ENCODE measurements around the gene CCDC7. TPM values are rescaled to one million over a fixed set of nuclear protein-coding genes. Genes with fewer than 3 reads are reported as not detected.
"Not testable (repeated sequence)": the region's sequence is repeated elsewhere in the genome, so short reads cannot be mapped to it uniquely, and the experiment has no call there.

CCDC7 gene
- 10 to 100 TPM; 15.7 to 16.7 TPM for total RNA-seq

GRCh38 chr10:32445740-32446535 lies at the start of gene CCDC7:
Gene CCDC7, plus strand, starts transcription at chr10:32446140. Its CDS starts 5,503 bp downstream, at chr10:32451643.
- H3K9me3 Mint-ChIP-seq, result no peaks in the 10 kb centered on the region
- H3K36me3 Mint-ChIP-seq (ENCODE audit: insufficient read depth in 2 of 2), result peaks cover 4 to 7% of the 10 kb centered on the region in 2 donors
- peaks cover 13% of the 10 kb centered on the region for H3K4me1 Mint-ChIP-seq (ENCODE audit: low read depth)
- no peaks in the 10 kb centered on the region for H3K27me3 Mint-ChIP-seq (ENCODE audit: low read depth)
- peak within 1 kb of the TSS; percentile 88 to 98 for H3K4me3 Mint-ChIP-seq
- H3K27ac Mint-ChIP-seq, result peak within 1 kb of the TSS; percentile 99
- DNase-seq (peak; percentile 86 to 91), ATAC-seq (replicated peaks in 1 of 2) (peak; percentile 99)

GRCh38 chr10:32397163-32397562 lies 48.8 kb upstream of the CCDC7 start:
- H3K27me3 Mint-ChIP-seq (ENCODE audit: low read depth); DNase-seq; H3K9me3 Mint-ChIP-seq; H3K36me3 Mint-ChIP-seq (ENCODE audit: insufficient read depth in 2 of 2); H3K4me3 Mint-ChIP-seq; ATAC-seq (replicated peaks in 1 of 2); H3K4me1 Mint-ChIP-seq (ENCODE audit: low read depth); H3K27ac Mint-ChIP-seq: not testable (repeated sequence)

- not testable (repeated sequence) for ATAC-seq (replicated peaks in 1 of 2); H3K36me3 Mint-ChIP-seq (ENCODE audit: insufficient read depth in 2 of 2); H3K9me3 Mint-ChIP-seq; H3K4me1 Mint-ChIP-seq (ENCODE audit: low read depth); H3K4me3 Mint-ChIP-seq; H3K27me3 Mint-ChIP-seq (ENCODE audit: low read depth); DNase-seq; H3K27ac Mint-ChIP-seq
Measured at GRCh38 chr10:32399720-32400119, 46.2 kb upstream of the CCDC7 start.

DNA sequence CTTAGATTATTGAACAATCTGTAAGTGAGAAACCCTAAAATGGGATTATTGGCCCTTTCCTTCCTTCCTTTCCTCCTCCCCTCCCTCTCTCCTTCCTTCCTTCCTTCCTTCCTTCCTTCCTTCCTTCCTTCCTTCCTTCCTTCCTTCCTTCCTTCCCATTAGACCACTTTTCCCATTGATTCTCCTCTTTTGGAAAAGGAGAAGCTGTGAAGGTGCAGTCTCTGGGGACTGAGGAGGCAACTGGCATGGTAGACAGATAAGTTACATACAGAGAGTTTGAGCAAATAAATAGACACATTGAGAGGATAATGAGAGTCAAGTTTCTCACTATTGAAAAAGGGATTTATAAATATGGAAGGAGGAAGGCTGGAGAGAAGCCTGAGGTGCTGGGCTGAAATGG lies 45.0 kb upstream of the CCDC7 start:
- ATAC-seq (replicated peaks in 1 of 2) (no peak), DNase-seq (no peak)
- no peak overlapping the region for H3K27ac Mint-ChIP-seq
- no peaks in the 10 kb centered on the region for H3K36me3 Mint-ChIP-seq (ENCODE audit: insufficient read depth in 2 of 2)
- no peaks in the 10 kb centered on the region for H3K4me1 Mint-ChIP-seq (ENCODE audit: low read depth)
- no peak overlapping the region for H3K4me3 Mint-ChIP-seq
- no peaks in the 10 kb centered on the region for H3K9me3 Mint-ChIP-seq
- H3K27me3 Mint-ChIP-seq (ENCODE audit: low read depth), result no peaks in the 10 kb centered on the region

- H3K9me3 Mint-ChIP-seq, result no peaks in the 10 kb centered on the region
- H3K36me3 Mint-ChIP-seq (ENCODE audit: insufficient read depth in 2 of 2), result no peaks in the 10 kb centered on the region
- ATAC-seq (replicated peaks in 1 of 2), result no peak
- no peak overlapping the region for H3K27ac Mint-ChIP-seq
- H3K4me1 Mint-ChIP-seq (ENCODE audit: low read depth), result no peaks in the 10 kb centered on the region
- no peak for DNase-seq
- H3K27me3 Mint-ChIP-seq (ENCODE audit: low read depth), result no peaks in the 10 kb centered on the region
- no peak overlapping the region for H3K4me3 Mint-ChIP-seq
Measured at GRCh38 chr10:32402499-32402898, 43.4 kb upstream of the CCDC7 start.

GRCh38 chr10:32403091-32403490 lies 42.8 kb upstream of the CCDC7 start:
- H3K27ac Mint-ChIP-seq, result no peak overlapping the region
- H3K36me3 Mint-ChIP-seq (ENCODE audit: insufficient read depth in 2 of 2), result no peaks in the 10 kb centered on the region
- ATAC-seq (replicated peaks in 1 of 2) (no peak), DNase-seq (no peak)
- H3K9me3 Mint-ChIP-seq, result peaks cover 0 to 3% of the 10 kb centered on the region in 2 donors
- H3K27me3 Mint-ChIP-seq (ENCODE audit: low read depth), result no peaks in the 10 kb centered on the region
- H3K4me1 Mint-ChIP-seq (ENCODE audit: low read depth), result no peaks in the 10 kb centered on the region
- no peak overlapping the region for H3K4me3 Mint-ChIP-seq

- no peaks in the 10 kb centered on the region for H3K36me3 Mint-ChIP-seq (ENCODE audit: insufficient read depth in 2 of 2)
Measured at GRCh38 chr10:32408690-32409089, 37.2 kb upstream of the CCDC7 start.

GRCh38 chr10:32409741-32410140 lies 36.2 kb upstream of the CCDC7 start:
- DNase-seq (no peak), ATAC-seq (replicated peaks in 1 of 2) (no peak)
- Mint-ChIP-seq H3K36me3 (ENCODE audit: insufficient read depth in 2 of 2) (no peaks in the 10 kb centered on the region), H3K4me1 (ENCODE audit: low read depth) (peaks cover 15% of the 10 kb centered on the region), H3K4me3 (no peak overlapping the region), H3K27me3 (ENCODE audit: low read depth) (no peaks in the 10 kb centered on the region), H3K9me3 (peaks cover 0 to 3% of the 10 kb centered on the region in 2 donors), H3K27ac (no peak overlapping the region)

More at GRCh38 chr10:32408690-32409089, 37.2 kb upstream of the CCDC7 start:
- no peak overlapping the region for H3K4me3 Mint-ChIP-seq
- no peaks in the 10 kb centered on the region for H3K27me3 Mint-ChIP-seq (ENCODE audit: low read depth)
- ATAC-seq (replicated peaks in 1 of 2), result no peak
- H3K9me3 Mint-ChIP-seq, result peaks cover 0 to 3% of the 10 kb centered on the region in 2 donors
- no peak for DNase-seq
- no peak overlapping the region for H3K27ac Mint-ChIP-seq
- H3K4me1 Mint-ChIP-seq (ENCODE audit: low read depth), result peaks cover 6% of the 10 kb centered on the region

GRCh38 chr10:32410569-32410968 lies 35.4 kb upstream of the CCDC7 start:
- no peak overlapping the region for H3K4me3 Mint-ChIP-seq
- peaks cover 15% of the 10 kb centered on the region for H3K4me1 Mint-ChIP-seq (ENCODE audit: low read depth)
- no peak overlapping the region for H3K27ac Mint-ChIP-seq
- no peaks in the 10 kb centered on the region for H3K36me3 Mint-ChIP-seq (ENCODE audit: insufficient read depth in 2 of 2)
- H3K27me3 Mint-ChIP-seq (ENCODE audit: low read depth), result no peaks in the 10 kb centered on the region
- DNase-seq (no peak), ATAC-seq (replicated peaks in 1 of 2) (no peak)
- H3K9me3 Mint-ChIP-seq, result peaks cover 0 to 3% of the 10 kb centered on the region in 2 donors

GRCh38 chr10:32411797-32412498 lies 34.0 kb upstream of the CCDC7 start:
- no peak for ATAC-seq (replicated peaks in 1 of 2)
- peaks cover 15% of the 10 kb centered on the region for H3K4me1 Mint-ChIP-seq (ENCODE audit: low read depth)
- no peak overlapping the region for H3K27ac Mint-ChIP-seq
- DNase-seq, result no peak
- peaks cover 0 to 3% of the 10 kb centered on the region in 2 donors for H3K9me3 Mint-ChIP-seq
- H3K4me3 Mint-ChIP-seq, result no peak overlapping the region
- no peaks in the 10 kb centered on the region for H3K27me3 Mint-ChIP-seq (ENCODE audit: low read depth)
- no peaks in the 10 kb centered on the region for H3K36me3 Mint-ChIP-seq (ENCODE audit: insufficient read depth in 2 of 2)

- ATAC-seq (replicated peaks in 1 of 2), result no peak
- H3K27me3 Mint-ChIP-seq (ENCODE audit: low read depth), result no peaks in the 10 kb centered on the region
- H3K9me3 Mint-ChIP-seq, result peaks cover 0 to 3% of the 10 kb centered on the region in 2 donors
- H3K36me3 Mint-ChIP-seq (ENCODE audit: insufficient read depth in 2 of 2), result no peaks in the 10 kb centered on the region
- DNase-seq, result no peak
- H3K4me3 Mint-ChIP-seq, result no peak overlapping the region
- peaks cover 15% of the 10 kb centered on the region for H3K4me1 Mint-ChIP-seq (ENCODE audit: low read depth)
- no peak overlapping the region for H3K27ac Mint-ChIP-seq
Measured at GRCh38 chr10:32412499-32412853, 33.5 kb upstream of the CCDC7 start.

- peaks cover 15% of the 10 kb centered on the region for H3K4me1 Mint-ChIP-seq (ENCODE audit: low read depth)
- H3K27ac Mint-ChIP-seq, result no peak overlapping the region
- DNase-seq (peak; percentile 71 to 76), ATAC-seq (replicated peaks in 1 of 2) (peak; percentile 98 to 99)
- peak overlapping the region; percentile 11 to 32 for H3K4me3 Mint-ChIP-seq
- H3K27me3 Mint-ChIP-seq (ENCODE audit: low read depth), result no peaks in the 10 kb centered on the region
- no peaks in the 10 kb centered on the region for H3K36me3 Mint-ChIP-seq (ENCODE audit: insufficient read depth in 2 of 2)
- H3K9me3 Mint-ChIP-seq, result no peaks in the 10 kb centered on the region
Measured at GRCh38 chr10:32413513-32413912, 32.4 kb upstream of the CCDC7 start.

DNA sequence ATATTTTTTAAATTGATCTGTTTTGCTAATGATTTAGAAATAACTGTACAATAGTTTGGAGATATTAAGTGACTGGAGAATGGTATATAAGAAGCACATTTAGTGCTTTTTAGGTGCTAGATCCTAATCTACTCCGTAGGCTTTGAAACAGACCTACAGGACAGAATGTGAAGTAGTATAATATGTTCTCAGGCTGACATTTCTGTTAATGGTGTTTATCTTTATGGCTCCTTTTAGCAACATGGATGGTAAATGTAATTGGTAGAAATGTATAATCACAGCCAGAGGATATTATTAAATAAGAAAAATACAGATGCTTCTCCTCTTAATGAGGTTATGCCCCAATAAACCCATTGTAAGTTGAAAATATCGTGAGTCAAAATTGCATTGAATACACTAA lies 30.6 kb upstream of the CCDC7 start:
- ATAC-seq (replicated peaks in 1 of 2), result no peak
- Mint-ChIP-seq H3K36me3 (ENCODE audit: insufficient read depth in 2 of 2) (no peaks in the 10 kb centered on the region), H3K4me3 (no peak overlapping the region), H3K27ac (no peak overlapping the region), H3K9me3 (no peaks in the 10 kb centered on the region), H3K27me3 (ENCODE audit: low read depth) (no peaks in the 10 kb centered on the region), H3K4me1 (ENCODE audit: low read depth) (peaks cover 15% of the 10 kb centered on the region)
- no peak for DNase-seq

Data from activated T-cell treated with anti-CD3 and anti-CD28 coated beads, Interleukin-2, amount 50 U/mL, for 72 hours (primary cell).